Cardiac muscle cell (in vitro differentiated cells and primary cell): Measurements from ENCODE around the gene LCN1. TPM values are rescaled to one million over a fixed set of nuclear protein-coding genes. Genes with fewer than 3 reads are reported as not detected.

Experiments used
- DNase-seq, 2 donors: peaks; one replicate each; pipeline versions ENCODE4 v3.0.0 to v3.0.0-alpha.2; 2010 to 2017; ENCODE audit warnings: low read depth in 1 of 2, low spot score in 1 of 2
- H3K27ac ChIP-seq: fragments of 200-600 bp; sonication (generic); 2 replicates; pipeline ENCODE4 v1.5.1; 2016
- H3K27me3 ChIP-seq: fragments of 200-600 bp; sonication (generic); 2 replicates; pipeline ENCODE4 v1.6.0; 2016; ENCODE audit warnings: control low read depth
- H3K36me3 ChIP-seq: fragments of 200-600 bp; sonication (generic); 2 replicates; pipeline ENCODE4 v1.5.1; 2016; ENCODE audit warnings: control low read depth
- H3K4me1 ChIP-seq: fragments of 200-600 bp; sonication (generic); 2 replicates; pipeline ENCODE4 v1.8.1; 2017; ENCODE audit warnings: low read depth, mild to moderate bottlenecking, mixed run types
- H3K4me3 ChIP-seq: fragments of 200-600 bp; sonication (generic); 2 replicates; pipeline ENCODE4 v1.5.1; 2016; ENCODE audit warnings: mild to moderate bottlenecking
- H3K9me3 ChIP-seq: fragments of 200-600 bp; sonication (generic); 2 replicates; pipeline ENCODE4 v1.5.1; 2017; ENCODE audit warnings: low read depth, mild to moderate bottlenecking, control low read depth
- CTCF ChIP-seq: IDR thresholded peaks from 2 replicates; pipeline ENCODE4 v1.5.1; 2012; ENCODE audit warnings: low read depth, mild to moderate bottlenecking, low read length
- polyA plus RNA-seq: library from polyadenylated mRNA; unstranded; fragments of >200 nt; fragmentation: Nextera tagmentation; extraction: Ambion mirVana; gene quantifications from 2 replicates; pipeline ENCODE4 v1.2.1, GENCODE V29; 2016
- total RNA-seq: library from RNA; depleted of rRNA; stranded (reverse); fragments of >200 nt; gene quantifications from 2 replicates; pipeline ENCODE4 v1.2.3, GENCODE V29; 2016

Gene LCN1
- total and polyA plus RNA-seq, 2 experiments from 2014 or later, result 0.37 TPM; not detected in 1

- no peaks in the 10 kb centered on the region for H3K9me3 ChIP-seq
- no peak overlapping the region for H3K27ac ChIP-seq
- DNase-seq, result no peak
- H3K36me3 ChIP-seq, result no peaks in the 10 kb centered on the region
- no peaks in the 10 kb centered on the region for H3K4me1 ChIP-seq
- TF ChIP-seq CTCF, result no peak
- H3K4me3 ChIP-seq, result no peak overlapping the region
- H3K27me3 ChIP-seq, result no peaks in the 10 kb centered on the region
Measured at GRCh38 chr9:135562235-135562745, 41.0 kb downstream of the LCN1 start.

- no peaks in the 10 kb centered on the region for H3K4me1 ChIP-seq
- DNase-seq, result no peak
- TF ChIP-seq CTCF, result no peak
- H3K36me3 ChIP-seq, result no peaks in the 10 kb centered on the region
- no peaks in the 10 kb centered on the region for H3K27me3 ChIP-seq
- H3K27ac ChIP-seq, result no peak overlapping the region
- no peak overlapping the region for H3K4me3 ChIP-seq
- H3K9me3 ChIP-seq, result no peaks in the 10 kb centered on the region
Measured at GRCh38 chr9:135563039-135563476, 41.8 kb downstream of the LCN1 start.

- Histone ChIP-seq H3K27me3 (no peaks in the 10 kb centered on the region), H3K9me3 (no peaks in the 10 kb centered on the region), H3K36me3 (no peaks in the 10 kb centered on the region), H3K27ac (no peak overlapping the region), H3K4me3 (no peak overlapping the region), H3K4me1 (no peaks in the 10 kb centered on the region)
- DNase-seq, result no peak
- no peak for TF ChIP-seq CTCF
Measured at GRCh38 chr9:135563858-135564257, 42.6 kb downstream of the LCN1 start.

- no peak overlapping the region for H3K4me3 ChIP-seq
- no peak for DNase-seq
- H3K27me3 ChIP-seq, result no peaks in the 10 kb centered on the region
- H3K9me3 ChIP-seq, result no peaks in the 10 kb centered on the region
- H3K36me3 ChIP-seq, result no peaks in the 10 kb centered on the region
- TF ChIP-seq CTCF, result no peak
- H3K4me1 ChIP-seq, result no peaks in the 10 kb centered on the region
- H3K27ac ChIP-seq, result no peak overlapping the region
Measured at GRCh38 chr9:135565141-135565628, 43.9 kb downstream of the LCN1 start.

GRCh38 chr9:135565636-135566035, 44.4 kb downstream of the LCN1 start:
- Histone ChIP-seq H3K27me3 (no peaks in the 10 kb centered on the region), H3K27ac (no peak overlapping the region), H3K36me3 (no peaks in the 10 kb centered on the region), H3K9me3 (no peaks in the 10 kb centered on the region), H3K4me3 (no peak overlapping the region), H3K4me1 (no peaks in the 10 kb centered on the region)
- TF ChIP-seq CTCF, result no peak
- no peak for DNase-seq
